Transverse colon (tissue), 4 donors: ENCODE measurements around the gene IQCM. TPM values are rescaled to one million over a fixed set of nuclear protein-coding genes. Genes with fewer than 3 reads are reported as not detected.
"Not testable (repeated sequence)": the region's sequence is repeated elsewhere in the genome, so short reads cannot be mapped to it uniquely, and the experiment has no call there.

Experiments used
- DNase-seq: peaks from one replicate; pipeline ENCODE4 v3.0.0-alpha.2; 2019
- H3K27ac ChIP-seq, 4 donors: fragments of 200-600 bp; sonication (generic); 2 replicates each; pipeline ENCODE4 v1.5.1; 2016 to 2018; ENCODE audit warnings: inconsistent platforms in 4 of 4
- H3K27me3 ChIP-seq: fragments of 200-600 bp; sonication (generic); 2 replicates; pipeline ENCODE4 v1.5.1; 2017; ENCODE audit warnings: inconsistent platforms
- H3K36me3 ChIP-seq, 4 donors: fragments of 200-600 bp; sonication (generic); 2 replicates each; pipeline ENCODE4 v1.5.1; 2017 to 2019; ENCODE audit warnings: inconsistent platforms in 4 of 4
- H3K4me1 ChIP-seq, 4 donors: fragments of 200-600 bp; sonication (generic); 2 replicates each; pipeline ENCODE4 v1.5.1; 2017 to 2020; ENCODE audit warnings: inconsistent platforms in 4 of 4
- H3K4me3 ChIP-seq, 4 donors: fragments of 200-600 bp; sonication (generic); 1 replicate in 1 of 4; 2 replicates in 3 of 4; pipeline versions ENCODE4 v1.5.1 to v1.6.1; 2017 to 2019; ENCODE audit warnings: inconsistent platforms in 4 of 4
- H3K9me3 ChIP-seq, 2 donors: fragments of 200-600 bp; sonication (generic); 2 replicates each; pipeline ENCODE4 v1.5.1; 2017 to 2019; ENCODE audit warnings: inconsistent platforms in 2 of 2
- EP300 ChIP-seq: sonication (generic); formaldehyde crosslinking; IDR thresholded peaks from one replicate; pipeline ENCODE4 v1.6.1; 2017; ENCODE audit warnings: antibody characterized with exemption, low read depth
- POLR2A ChIP-seq: fragments of 450-650 bp; IDR thresholded peaks from one replicate; pipeline ENCODE4 v1.6.1; 2016; ENCODE audit warnings: antibody characterized with exemption, mild to moderate bottlenecking, moderate library complexity
- POLR2AphosphoS5 ChIP-seq, 3 donors: sonication (generic); formaldehyde crosslinking; IDR thresholded peaks; one replicate each; pipeline ENCODE4 v1.6.1; 2016; ENCODE audit warnings: antibody characterized with exemption in 3 of 3
- WGBS, 2 donors: methylation state at CpG; one replicate each; pipeline ENCODE4 v1.1.5; 2018; ENCODE audit warnings: low coverage in 1 of 2; 5-methylcytosine and 5-hydroxymethylcytosine counted together
- in situ Hi-C, 4 donors: fragments of 200-750 bp; cut with MboI; loops; one replicate each; pipeline versions ENCODE4 v1.15.0 to v1.15.1; 2017; ENCODE audit warnings: low sequenced_read_pairs in 3 of 4, low pct_ligation_motif_present in 1 of 4, low pct_unique_long_range_greater_than_20kb in 1 of 4
- intact Hi-C: fragments of 100-400 bp; cut with DNase I; formaldehyde crosslinking; loops from one replicate; pipeline ENCODE4 v1.15.1; 2023; ENCODE audit warnings: low total_unique reads
- total RNA-seq, 4 donors: library from RNA; depleted of rRNA; stranded (reverse); fragments of >200 nt; gene quantifications; one replicate each; pipeline ENCODE4 v1.1.0, GENCODE V29; 2016
- TF ChIP-seq, protein P1 (sequence below), 5 experiments: fragments of 200-600 bp in 3 of 5; fragments of 450-650 bp in 2 of 5; sonication (generic) in 3 of 5; IDR thresholded peaks; 1 replicate in 2 of 5; 2 replicates in 3 of 5; pipeline ENCODE4 v1.5.1; 2016 to 2017; ENCODE audit warnings: antibody characterized with exemption in 5 of 5, inconsistent platforms in 3 of 5, mild to moderate bottlenecking in 2 of 5, moderate library complexity in 1 of 5

The IQCM gene
- total RNA-seq, 4 donors from 2014 or later: 4.0 to 8.6 (median 8.5) TPM

- intact Hi-C loops (no loop called here), in situ Hi-C loops (no loop called here)
- no peaks in the 10 kb centered on the region for H3K36me3 ChIP-seq
- no peaks in the 10 kb centered on the region for H3K4me1 ChIP-seq
- no peaks in the 10 kb centered on the region for H3K27me3 ChIP-seq
- no peaks in the 10 kb centered on the region for H3K9me3 ChIP-seq
- TF ChIP-seq, protein P1, sequence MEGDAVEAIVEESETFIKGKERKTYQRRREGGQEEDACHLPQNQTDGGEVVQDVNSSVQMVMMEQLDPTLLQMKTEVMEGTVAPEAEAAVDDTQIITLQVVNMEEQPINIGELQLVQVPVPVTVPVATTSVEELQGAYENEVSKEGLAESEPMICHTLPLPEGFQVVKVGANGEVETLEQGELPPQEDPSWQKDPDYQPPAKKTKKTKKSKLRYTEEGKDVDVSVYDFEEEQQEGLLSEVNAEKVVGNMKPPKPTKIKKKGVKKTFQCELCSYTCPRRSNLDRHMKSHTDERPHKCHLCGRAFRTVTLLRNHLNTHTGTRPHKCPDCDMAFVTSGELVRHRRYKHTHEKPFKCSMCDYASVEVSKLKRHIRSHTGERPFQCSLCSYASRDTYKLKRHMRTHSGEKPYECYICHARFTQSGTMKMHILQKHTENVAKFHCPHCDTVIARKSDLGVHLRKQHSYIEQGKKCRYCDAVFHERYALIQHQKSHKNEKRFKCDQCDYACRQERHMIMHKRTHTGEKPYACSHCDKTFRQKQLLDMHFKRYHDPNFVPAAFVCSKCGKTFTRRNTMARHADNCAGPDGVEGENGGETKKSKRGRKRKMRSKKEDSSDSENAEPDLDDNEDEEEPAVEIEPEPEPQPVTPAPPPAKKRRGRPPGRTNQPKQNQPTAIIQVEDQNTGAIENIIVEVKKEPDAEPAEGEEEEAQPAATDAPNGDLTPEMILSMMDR (IDR thresholded peaks at IDR 0.05): no peak
- TF ChIP-seq POLR2AphosphoS5 (IDR thresholded peaks at IDR 0.05) (no peak), EP300 (no peak), POLR2A (no peak)
- no peak for DNase-seq
- no peak overlapping the region for H3K27ac ChIP-seq
- 48 to 56% methylated on average over 1 of the region's 1 CpG for WGBS, 2 donors
- H3K4me3 ChIP-seq: no peak overlapping the region
These were observed 303.1 kb downstream of the IQCM start for GRCh38 chr4:149512501-149512900.

GRCh38 chr4:149511558-149512298 lies 303.9 kb downstream of the IQCM start:
- 84 to 85% methylated on average over 2 of the region's 2 CpGs for WGBS, 2 donors
- intact Hi-C loops (no loop called here), in situ Hi-C loops (no loop called here)
- TF ChIP-seq POLR2A: no peak
- TF ChIP-seq POLR2AphosphoS5 (IDR thresholded peaks at IDR 0.05): no peak
- TF ChIP-seq EP300: no peak
- H3K27ac ChIP-seq: no peak overlapping the region
- H3K27me3 ChIP-seq: no peaks in the 10 kb centered on the region
- no peaks in the 10 kb centered on the region for H3K9me3 ChIP-seq
- H3K36me3 ChIP-seq: no peaks in the 10 kb centered on the region
- no peaks in the 10 kb centered on the region for H3K4me1 ChIP-seq
- DNase-seq: no peak
- H3K4me3 ChIP-seq: no peak overlapping the region

DNA sequence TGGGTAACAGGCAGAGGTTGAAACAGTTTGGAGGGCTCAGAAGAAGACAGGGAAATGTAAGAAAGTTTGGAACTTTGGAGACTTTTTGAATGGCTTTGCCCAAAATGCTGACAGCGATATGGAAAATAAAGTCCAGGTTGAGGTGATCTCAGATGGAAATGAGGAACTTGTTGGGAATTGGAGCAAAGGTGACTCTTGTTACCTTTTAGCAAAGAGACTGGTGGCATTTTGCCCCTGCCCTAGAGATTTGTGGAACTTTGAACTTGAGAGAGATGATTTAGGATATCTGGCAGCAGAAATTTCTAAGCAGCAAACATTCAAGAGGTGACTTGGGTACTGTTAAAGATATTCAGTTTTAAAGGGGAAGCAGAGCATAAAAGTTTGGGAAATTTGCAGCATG lies 308.3 kb downstream of the IQCM start:
- H3K4me1 ChIP-seq, in situ Hi-C loops, H3K4me3 ChIP-seq, H3K9me3 ChIP-seq, intact Hi-C loops, DNase-seq, H3K27ac ChIP-seq, H3K36me3 ChIP-seq, H3K27me3 ChIP-seq: not testable (repeated sequence)
- WGBS, 2 donors: 89 to 100% methylated on average over 1 of the region's 1 CpG

DNA sequence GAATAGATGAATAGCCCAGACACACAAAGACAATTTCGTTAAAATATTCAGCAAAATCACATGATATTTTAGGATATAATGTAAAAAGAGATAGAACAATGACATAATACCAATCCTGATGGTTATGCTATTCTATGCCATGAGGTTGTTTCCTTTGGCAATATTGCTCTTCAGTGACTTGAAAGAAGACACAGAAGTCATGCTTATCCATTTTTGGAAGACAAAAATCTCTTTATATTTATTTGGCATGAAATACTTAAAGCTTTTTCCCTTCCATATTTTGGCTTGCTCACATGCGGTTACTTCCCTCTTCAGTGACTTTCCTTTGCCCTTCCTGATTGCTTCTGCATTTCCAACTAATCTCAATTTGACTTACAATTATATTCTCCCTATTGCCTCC lies 314.8 kb downstream of the IQCM start:
- Histone ChIP-seq H3K4me3 (no peak overlapping the region), H3K27ac (no peak overlapping the region), H3K27me3 (no peaks in the 10 kb centered on the region), H3K9me3 (no peaks in the 10 kb centered on the region), H3K36me3 (no peaks in the 10 kb centered on the region), H3K4me1 (no peaks in the 10 kb centered on the region)
- no peak for DNase-seq
- TF ChIP-seq POLR2AphosphoS5 (IDR thresholded peaks at IDR 0.05): no peak
- no peak for TF ChIP-seq POLR2A
- TF ChIP-seq, protein P1 (IDR thresholded peaks at IDR 0.05): no peak
- no peak for TF ChIP-seq EP300
- in situ Hi-C loops: no loop called here
- 73 to 75% methylated on average over 2 of the region's 2 CpGs for WGBS, 2 donors
- intact Hi-C loops: no loop called here

- TF ChIP-seq, protein P1 (IDR thresholded peaks at IDR 0.05): no peak
- TF ChIP-seq EP300 (no peak), POLR2AphosphoS5 (IDR thresholded peaks at IDR 0.05) (no peak), POLR2A (no peak)
- intact Hi-C loops (no loop called here), in situ Hi-C loops (no loop called here)
- no peaks in the 10 kb centered on the region for H3K9me3 ChIP-seq
- no peak overlapping the region for H3K27ac ChIP-seq
- no peak overlapping the region for H3K4me3 ChIP-seq
- DNase-seq: no peak
- 81 to 82% methylated on average over 2 of the region's 2 CpGs for WGBS, 2 donors
- H3K36me3 ChIP-seq: no peaks in the 10 kb centered on the region
- no peaks in the 10 kb centered on the region for H3K27me3 ChIP-seq
- no peaks in the 10 kb centered on the region for H3K4me1 ChIP-seq
These were observed 315.9 kb downstream of the IQCM start for GRCh38 chr4:149499726-149500125.
